ENCODE measurements around the gene SASH3.
A peak's percentile ranks its signal among the peaks of the same experiment; 100 is the strongest.
"Not testable (repeated sequence)": the region's sequence is repeated elsewhere in the genome, so short reads cannot be mapped to it uniquely, and the experiment has no call there.

SASH3 gene

GRCh38 chrX:129779747-129780146, at the start of gene SASH3:
TSS of gene SASH3 (plus strand) at chrX:129779949. CDS start at chrX:129780098, 149 bp downstream.
- no peak for DNase-seq

- DNase-seq: no peak
These were observed 48.5 kb upstream of the SASH3 start for GRCh38 chrX:129731228-129731627.

GRCh38 chrX:129732857-129733256, 46.9 kb upstream of the SASH3 start:
- DNase-seq: no peak

- DNase-seq: no peak
These were observed 46.4 kb upstream of the SASH3 start for GRCh38 chrX:129733335-129733734.

GRCh38 chrX:129736491-129736890, 43.3 kb upstream of the SASH3 start:
- no peak for DNase-seq

- DNase-seq: no peak
These were observed 41.8 kb upstream of the SASH3 start for GRCh38 chrX:129737916-129738315.

- DNase-seq: no peak
These were observed 41.1 kb upstream of the SASH3 start, which contains the start of gene XPNPEP2 for GRCh38 chrX:129738466-129739308. TSS of gene XPNPEP2 (plus strand) at chrX:129738979. CDS start at chrX:129739214, 235 bp downstream.

GRCh38 chrX:129739578-129739977, 40.2 kb upstream of the SASH3 start:
- no peak for DNase-seq

GRCh38 chrX:129741880-129742758, 37.6 kb upstream of the SASH3 start:
- no peak for DNase-seq

GRCh38 chrX:129742759-129743152, 37.0 kb upstream of the SASH3 start:
- not testable (repeated sequence) for DNase-seq

- DNase-seq: no peak
These were observed 35.9 kb upstream of the SASH3 start for GRCh38 chrX:129743821-129744220.

- DNase-seq: no peak
These were observed 34.9 kb upstream of the SASH3 start for GRCh38 chrX:129744861-129745321.

- DNase-seq: no peak
These were observed 32.9 kb upstream of the SASH3 start for GRCh38 chrX:129746557-129747470.

GRCh38 chrX:129747533-129747932, 32.2 kb upstream of the SASH3 start:
- DNase-seq: no peak

GRCh38 chrX:129748305-129748704, 31.4 kb upstream of the SASH3 start:
- no peak for DNase-seq

GRCh38 chrX:129749069-129749468, 30.7 kb upstream of the SASH3 start:
- no peak for DNase-seq

- no peak for DNase-seq
These were observed 28.8 kb upstream of the SASH3 start for GRCh38 chrX:129750971-129751370.

GRCh38 chrX:129754056-129755024, 25.4 kb upstream of the SASH3 start:
- no peak for DNase-seq

- DNase-seq: peak; percentile 21
These were observed 23.7 kb upstream of the SASH3 start for GRCh38 chrX:129755779-129756650.

GRCh38 chrX:129759576-129760061, 20.1 kb upstream of the SASH3 start:
- DNase-seq: no peak

All from NCI-H1436 (cell line).